ENCODE results near the gene CYP4F8.
"Not testable (repeated sequence)": the region's sequence is repeated elsewhere in the genome, so short reads cannot be mapped to it uniquely, and the experiment has no call there.

The CYP4F8 gene

GRCh38 chr19:15644816-15645215, 29.8 kb downstream of the CYP4F8 start:
- DNase-seq, result no peak

- no peak for DNase-seq
Measured at GRCh38 chr19:15649526-15649925, 34.5 kb downstream of the CYP4F8 start.

- DNase-seq, result not testable (repeated sequence)
Measured at GRCh38 chr19:15650123-15650522, 35.1 kb downstream of the CYP4F8 start.

GRCh38 chr19:15651791-15652190, 36.8 kb downstream of the CYP4F8 start:
- DNase-seq, result no peak

GRCh38 chr19:15652559-15653278, 37.7 kb downstream of the CYP4F8 start:
- DNase-seq, result no peak

GRCh38 chr19:15656467-15656866, 41.4 kb downstream of the CYP4F8 start:
- no peak for DNase-seq

GRCh38 chr19:15663247-15663646, 48.2 kb downstream of the CYP4F8 start:
- DNase-seq, result no peak

- no peak for DNase-seq
Measured at GRCh38 chr19:15666186-15666585, 51.2 kb downstream of the CYP4F8 start.

GRCh38 chr19:15666883-15667282, 51.9 kb downstream of the CYP4F8 start:
- DNase-seq, result no peak

GRCh38 chr19:15669440-15669839, 54.4 kb downstream of the CYP4F8 start:
- no peak for DNase-seq

GRCh38 chr19:15669891-15670290, 54.9 kb downstream of the CYP4F8 start:
- DNase-seq, result no peak

GRCh38 chr19:15671237-15671821, 56.3 kb downstream of the CYP4F8 start:
- DNase-seq, result no peak

GRCh38 chr19:15671891-15672579, 57.0 kb downstream of the CYP4F8 start:
- DNase-seq, result no peak

GRCh38 chr19:15672580-15673175, 57.7 kb downstream of the CYP4F8 start, which contains the start of gene CYP4F12:
CYP4F12 (plus strand) TSS chr19:15673087; CDS start chr19:15673530, 443 bp downstream.
- no peak for DNase-seq

- DNase-seq, result no peak
Measured at GRCh38 chr19:15673176-15673654, 58.2 kb downstream of the CYP4F8 start.

- DNase-seq, result no peak
Measured at GRCh38 chr19:15675560-15675959, 60.5 kb downstream of the CYP4F8 start.

GRCh38 chr19:15679089-15679488, 64.1 kb downstream of the CYP4F8 start:
- no peak for DNase-seq

GRCh38 chr19:15679865-15680264, 64.8 kb downstream of the CYP4F8 start:
- DNase-seq, result not testable (repeated sequence)
